ENCODE measurements around the gene PTPRF.

PTPRF gene

DNA sequence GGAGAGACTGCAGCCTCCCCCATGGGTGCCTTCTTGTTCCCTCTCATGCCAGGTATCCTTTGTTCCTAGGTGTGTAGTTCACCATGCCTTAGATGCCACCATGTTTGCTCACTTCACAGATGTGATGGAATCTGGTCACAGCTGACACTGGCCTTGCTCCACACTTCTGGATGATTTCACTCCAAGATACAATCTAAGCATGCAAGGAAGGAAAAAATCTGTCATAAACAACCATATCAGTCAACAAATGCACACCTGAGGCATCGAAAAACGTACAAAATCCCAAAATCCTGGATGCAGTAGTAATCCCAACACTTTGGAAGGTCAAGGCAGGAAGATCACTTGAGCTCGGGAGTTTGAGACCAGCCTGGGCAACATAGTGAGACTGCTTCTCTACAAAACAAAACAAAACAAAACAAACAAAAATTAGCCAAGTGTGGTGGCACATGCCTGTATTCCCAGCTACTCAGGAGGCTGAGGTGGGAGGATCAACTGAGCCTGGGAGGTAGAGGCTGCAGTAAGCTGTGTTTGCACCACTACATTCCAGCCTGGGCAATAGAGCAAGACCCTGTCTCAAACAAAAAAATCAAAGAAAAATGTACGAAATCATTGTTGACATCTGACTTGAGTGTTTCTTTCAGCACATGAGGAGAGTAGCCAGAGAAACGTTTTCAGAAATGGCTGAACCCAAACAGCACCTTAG, 17.1 kb upstream of the PTPRF start:
- DNase-seq = no peak

DNA sequence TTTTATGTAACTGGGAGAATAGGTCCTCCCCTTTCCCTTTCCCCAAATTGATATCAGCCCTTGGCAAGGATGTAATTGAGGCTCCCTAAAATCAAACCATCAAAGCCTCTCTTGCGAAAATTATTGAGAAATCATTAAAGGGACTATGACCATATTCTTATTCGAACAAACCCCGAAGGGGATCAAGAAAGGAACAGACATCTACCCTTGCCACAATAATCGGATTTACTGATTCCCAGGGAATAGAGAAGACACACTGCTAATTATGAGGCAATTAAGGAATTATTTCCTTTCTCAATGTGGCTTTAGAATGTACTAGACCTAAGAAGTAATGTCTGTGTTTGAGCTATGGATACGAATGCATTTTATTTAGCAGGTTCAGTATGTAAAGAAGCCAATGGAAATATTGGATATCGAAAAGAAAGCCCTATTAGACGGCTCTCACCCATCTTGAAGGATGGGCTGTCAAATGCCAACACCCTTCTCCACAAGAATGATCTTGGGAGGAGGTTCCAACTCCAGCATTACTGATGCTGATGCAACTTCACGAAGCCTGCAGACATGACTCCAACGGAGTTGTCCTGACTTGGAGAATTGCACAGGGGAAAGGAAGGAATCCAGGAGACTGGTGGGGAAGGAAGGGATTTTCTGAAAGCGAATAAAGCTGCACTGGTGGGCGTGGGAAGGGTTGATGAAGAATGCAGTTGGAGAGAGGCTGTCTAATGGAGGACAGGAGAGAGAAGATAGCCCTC, 11.6 kb upstream of the PTPRF start:
- DNase-seq = no peak

DNA sequence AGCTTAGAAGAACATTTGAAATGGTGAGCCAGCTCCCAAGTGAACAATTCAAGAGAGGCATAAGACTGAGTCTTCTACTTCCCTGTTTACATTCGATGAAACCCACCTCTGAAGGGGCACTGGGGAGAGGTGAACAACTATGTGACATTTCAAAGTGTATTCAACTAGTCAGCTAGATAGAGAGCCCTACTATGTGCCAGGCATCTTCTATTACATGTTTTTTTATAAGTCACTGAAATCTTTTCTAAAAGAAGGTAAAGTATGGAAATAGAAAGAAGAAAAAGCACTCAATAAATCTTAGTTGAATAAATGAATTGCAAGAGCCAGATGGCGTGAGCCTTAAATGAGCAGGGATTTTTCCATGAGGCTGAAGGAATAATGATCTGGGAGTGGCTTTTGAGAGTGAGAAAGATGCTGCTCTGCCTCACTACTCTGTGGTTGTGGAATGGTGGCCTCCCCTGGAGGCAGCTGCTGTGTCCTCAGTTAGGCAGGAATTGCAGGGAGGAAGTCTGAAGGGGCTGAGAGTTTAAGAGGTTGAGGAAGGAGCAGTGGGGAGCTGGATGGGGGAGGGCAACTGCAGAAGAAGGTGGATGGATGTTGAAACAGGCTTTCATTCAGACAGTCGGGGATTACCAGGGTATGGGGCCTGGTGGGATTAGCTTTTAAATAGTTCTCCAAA, 10.4 kb upstream of the PTPRF start:
- DNase-seq = no peak

DNA sequence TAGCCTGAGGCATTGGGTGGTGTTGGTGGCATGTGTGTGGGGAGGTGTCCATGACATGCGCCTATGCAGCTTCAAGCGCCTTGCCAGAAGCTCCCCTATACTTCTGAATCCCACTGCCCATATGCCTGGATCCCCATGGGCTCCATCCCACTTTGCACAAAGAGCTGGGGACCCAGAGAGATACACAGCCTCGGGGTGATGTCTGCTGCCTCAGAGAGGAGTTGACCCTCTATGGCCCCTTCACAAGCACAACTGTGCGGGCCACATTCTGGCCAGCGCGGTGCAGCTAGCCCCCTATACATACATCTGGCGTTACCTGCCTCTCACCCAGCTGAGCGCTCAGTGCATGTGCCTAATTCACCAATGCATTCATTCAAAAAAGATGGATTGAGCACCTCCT, 9.6 kb upstream of the PTPRF start:
- no peak for DNase-seq

DNA sequence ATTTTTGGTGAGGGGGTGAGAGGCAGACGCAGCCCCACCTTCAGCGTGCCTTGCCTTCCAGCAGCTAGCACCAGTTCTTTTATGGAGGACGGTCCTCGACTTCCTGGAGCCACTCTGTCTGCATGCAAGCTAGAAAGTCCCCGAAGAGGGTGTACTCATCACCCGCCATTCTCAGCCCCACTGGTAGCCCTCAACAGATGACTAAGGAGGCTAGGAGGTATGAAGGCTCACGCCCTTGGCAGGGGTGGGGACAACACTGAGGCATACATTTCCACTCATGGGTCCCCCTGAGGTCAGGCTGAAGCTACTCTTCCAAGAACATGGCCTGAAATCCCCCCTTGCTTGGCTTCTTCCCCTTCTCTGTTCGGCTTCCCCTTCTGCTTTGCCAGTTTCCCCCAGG, 8.9 kb upstream of the PTPRF start:
- no peak for DNase-seq

DNA sequence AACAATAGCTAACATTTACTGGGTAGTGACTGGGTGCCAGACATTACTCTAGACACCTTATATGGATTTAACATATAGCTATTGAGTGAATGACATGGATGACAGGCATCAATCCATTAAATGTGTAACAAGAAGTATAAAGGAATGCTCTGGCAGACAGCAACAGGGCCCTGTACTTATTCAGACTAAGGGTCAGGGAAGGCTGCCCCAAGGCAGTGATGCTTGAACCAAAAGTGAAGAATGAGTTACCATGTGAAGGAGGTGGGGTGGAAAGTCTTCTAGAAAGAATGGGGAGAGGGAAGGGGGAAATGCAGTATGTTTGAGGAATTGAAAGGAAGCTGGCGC, 8.3 kb upstream of the PTPRF start:
- DNase-seq = no peak

DNA sequence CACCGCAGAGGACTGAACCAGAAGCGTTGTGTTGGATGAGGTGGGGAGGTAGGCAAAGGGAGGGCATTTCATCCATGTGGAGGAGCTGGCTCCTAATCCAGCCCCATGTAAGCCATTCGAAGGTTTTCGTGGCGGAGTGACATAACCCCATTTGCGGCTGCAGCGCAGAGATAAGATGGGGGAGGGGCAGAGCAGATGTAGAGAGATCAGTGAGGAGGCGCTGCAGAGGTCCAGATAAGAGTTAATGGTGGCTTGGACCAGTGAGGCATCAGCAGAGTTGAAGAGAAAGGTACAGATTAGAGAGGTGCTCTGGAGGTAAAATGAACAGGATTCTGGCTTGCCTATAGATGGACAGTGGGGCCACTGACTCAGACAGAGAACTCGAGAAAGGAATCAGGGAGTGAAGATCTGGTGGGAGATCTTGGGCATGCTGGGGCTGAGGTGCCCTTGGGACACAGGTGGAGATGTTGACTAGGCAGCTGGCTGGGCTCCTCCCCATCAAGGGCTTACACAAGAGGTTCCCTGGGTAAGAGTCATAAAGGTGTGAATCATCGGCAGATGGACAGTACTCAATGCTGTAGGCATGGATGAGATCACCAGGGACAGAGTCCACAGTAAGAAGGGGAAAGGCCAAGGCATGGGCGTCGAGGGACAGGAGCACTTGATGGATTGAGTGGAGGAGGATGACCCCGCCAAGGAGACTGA, 7.8 kb upstream of the PTPRF start:
- peak; percentile 88 for DNase-seq

DNA sequence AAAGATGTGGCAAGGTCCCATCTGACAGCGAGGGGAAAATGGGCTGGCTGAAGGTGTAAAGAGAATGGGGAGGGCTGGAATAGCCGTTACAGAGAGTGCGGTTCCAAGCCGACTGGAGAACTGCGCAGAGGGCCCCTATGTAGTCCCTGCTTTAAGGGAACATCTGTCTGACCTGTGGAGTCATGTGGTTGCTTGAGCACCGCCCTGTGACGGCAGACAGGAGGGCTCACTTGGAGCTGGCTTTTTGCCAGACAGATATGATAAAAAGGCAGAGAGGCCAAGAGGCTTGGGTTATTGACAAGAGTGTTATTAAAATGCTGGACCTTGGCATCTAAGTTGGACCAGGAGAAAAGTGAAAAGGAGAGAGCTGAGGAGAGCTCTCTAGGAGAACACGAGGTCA, 5.9 kb upstream of the PTPRF start:
- no peak for DNase-seq

DNA sequence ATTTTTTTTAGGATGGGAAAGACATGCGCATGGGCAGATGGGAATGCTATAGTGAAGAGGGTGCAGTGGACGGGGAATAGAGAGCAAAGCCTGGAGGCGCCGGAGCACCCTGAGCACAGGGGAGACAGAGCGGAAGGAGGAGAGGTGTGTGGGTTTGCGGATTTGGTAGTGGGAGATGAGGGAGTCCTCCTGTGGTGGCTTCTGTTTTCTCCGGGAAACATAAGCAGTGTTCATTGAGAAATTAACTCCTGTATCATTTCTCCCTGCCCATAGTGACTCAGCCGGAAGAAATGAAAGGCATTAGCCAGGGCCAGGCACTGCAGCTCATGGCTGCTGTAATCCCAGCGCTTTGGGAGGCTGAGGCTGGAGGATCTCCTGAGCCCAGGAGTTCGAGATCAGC, 4.7 kb upstream of the PTPRF start:
- DNase-seq = no peak

DNA sequence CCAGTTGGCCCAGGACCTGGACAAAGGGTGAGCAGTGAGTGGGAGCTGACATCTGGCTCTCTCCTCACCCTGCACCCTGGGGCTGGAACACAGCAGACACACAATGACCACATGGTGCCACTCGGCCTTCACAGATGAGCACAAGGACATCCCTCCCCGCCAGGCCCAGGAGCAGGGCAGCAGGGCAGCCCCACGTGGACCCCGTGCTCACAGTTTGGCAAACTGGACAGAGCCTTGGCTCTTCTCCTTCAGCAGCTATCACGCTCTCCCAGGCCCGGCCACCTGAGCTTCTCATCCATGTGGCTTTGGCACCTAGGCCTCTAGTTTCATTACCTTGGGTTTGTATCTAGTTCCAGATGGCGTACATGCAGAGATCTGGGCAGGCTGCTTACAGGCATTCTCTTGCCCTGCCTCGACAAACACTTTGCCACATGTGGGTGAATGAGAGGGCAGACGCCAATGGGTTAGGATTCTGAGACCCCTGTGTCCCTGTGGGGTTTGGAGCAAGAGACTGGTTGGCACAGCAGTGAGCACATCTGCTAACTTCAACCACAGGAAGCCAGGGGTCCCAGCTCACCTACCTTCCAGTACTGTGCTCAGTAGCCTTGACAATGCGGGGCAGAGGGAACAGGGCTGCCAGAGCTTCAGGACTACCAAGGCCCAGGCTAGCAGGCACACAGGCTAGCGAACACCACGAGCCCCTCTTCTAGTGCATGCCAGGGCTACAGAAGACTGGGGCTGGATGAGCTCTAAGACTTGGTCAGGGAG, 3.4 kb upstream of the PTPRF start:
- no peak for DNase-seq

DNA sequence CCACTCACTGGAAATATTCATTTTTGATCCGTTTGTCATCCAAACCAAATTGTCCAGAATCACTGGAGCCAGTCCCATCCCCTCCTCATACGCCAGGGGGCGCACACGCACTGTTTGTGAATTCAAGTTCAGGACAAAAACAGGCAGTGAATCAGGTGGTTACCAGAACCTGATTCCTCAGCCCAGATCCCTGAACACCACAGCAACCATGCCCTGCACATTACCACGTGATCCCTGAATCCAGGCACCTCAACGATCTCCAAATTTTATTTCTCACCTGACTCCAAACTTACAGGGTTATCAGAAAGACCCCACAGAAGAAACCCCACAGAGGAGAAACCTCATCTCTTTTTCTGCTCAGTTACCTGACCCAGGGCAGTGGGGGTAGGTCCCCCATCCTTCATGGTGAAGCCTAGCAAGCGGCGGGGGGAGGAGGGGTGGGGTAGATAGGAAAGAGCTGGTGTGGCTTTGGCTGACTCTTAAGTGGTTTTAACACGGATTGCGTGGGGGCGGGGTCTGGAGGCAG, 1.4 kb upstream of the PTPRF start:
- DNase-seq = peak; percentile 87

DNA sequence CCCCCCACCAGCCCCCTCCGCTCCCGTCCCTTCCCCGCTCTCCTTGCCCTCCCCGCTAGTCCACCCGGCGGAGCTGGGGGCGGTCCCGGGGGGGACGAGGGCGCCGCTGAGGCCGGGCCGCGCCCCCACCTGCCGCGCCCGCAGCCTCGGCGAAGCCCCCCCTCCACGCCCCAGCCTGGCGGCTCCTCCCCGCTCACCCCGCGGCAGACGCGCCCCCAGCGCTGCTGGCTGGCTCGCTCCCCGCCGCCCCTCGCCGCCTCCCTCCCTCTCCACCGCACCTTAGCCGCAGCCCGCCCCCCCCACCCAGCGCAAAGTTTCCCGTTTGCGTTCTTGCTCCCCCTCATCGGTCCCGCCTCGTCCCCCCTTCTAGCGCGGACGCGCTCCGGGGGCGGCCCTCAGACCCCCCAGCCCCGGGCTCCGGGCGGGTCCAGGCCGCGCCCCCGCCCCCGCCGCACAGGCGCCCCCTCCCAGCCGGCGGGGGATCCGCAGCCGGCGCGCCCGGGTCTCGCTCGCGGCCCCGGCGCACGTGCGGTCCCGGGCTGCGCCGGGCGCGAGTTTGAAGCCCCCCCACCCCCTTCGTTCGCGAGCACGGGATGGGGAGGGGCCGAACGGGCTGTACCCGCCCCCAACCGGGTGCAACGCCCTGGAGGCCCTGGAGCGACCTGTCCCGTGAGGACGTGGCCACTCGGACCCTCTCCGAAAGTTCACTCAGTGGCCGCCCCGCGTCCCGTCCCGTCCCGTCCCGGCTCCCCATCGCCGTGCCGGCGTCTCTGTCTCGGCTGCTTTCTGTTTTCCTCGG, 623 bp downstream of the PTPRF start:
- DNase-seq = peak; percentile 76

DNA sequence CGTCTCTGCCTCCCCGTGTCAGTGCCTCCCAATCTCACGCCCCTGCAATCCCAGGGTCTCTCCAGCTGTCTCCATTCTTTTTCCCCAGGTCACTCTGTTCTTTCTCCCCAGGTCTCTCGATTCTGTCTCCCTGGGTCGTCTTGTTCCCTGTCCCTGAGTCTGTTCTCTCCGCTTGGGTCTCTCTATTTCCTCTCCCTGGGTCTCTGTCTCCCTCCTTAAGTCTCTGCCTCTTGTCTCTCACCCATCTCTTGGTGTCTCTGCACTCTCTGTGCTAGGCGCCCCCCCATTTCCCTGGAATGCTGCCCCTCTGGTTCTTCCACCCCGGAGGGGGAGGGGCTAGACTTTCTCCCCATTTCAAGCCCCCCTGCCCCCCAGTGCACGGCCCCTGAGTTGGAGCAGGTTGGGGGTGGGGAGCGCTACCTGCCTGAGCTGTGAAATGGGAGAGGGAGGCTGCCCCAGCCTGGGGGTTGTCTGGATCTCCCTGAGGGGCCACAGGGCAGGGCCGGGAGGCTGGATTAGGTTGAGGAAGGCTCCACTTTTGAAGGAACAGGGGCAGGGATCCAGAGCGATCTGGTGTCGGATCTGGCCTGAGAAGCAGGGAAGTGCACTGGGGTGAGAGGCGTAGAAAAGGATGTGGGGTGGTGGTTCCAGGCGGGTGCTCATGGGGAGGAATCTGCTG, 1.4 kb downstream of the PTPRF start:
- DNase-seq = no peak

DNA sequence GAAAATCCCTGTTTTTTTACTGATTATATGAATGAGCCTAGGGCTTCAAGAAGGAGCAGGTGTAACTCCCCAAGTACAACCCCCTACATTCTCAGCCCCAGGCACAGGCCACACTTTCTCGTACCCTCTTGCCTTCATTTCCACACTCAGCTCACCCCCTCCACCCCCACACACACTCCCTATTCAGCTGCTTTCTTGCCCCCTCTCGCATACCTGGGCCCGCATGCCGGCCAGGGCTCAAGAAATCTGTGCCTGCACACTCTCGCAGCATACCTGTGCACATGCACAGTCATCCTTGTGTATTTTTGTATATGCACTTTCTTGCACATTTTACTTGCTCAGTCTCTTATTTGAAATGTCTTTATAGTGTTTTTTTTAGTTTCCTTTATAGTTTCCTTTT, 2.0 kb downstream of the PTPRF start:
- DNase-seq = no peak

DNA sequence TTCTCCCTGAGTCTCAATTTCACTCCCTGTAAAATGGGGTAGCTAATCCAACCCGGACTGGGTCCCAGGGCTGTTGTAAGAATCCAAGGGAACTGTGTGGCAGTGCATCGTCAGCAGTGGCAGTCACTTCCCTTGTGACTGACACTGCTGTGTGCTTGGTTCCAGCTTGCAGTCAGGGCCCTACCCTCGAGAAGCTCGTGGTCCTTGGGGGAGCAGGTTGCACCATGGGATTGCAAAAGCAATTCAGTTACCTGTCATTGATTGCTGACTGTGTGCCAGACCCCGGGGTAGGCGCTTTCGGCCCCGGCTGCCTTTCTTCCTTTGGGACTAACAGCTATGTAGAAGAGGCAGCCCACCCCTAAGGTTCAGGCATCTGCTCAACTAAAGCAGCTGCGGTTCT, 2.9 kb downstream of the PTPRF start:
- DNase-seq = no peak

DNA sequence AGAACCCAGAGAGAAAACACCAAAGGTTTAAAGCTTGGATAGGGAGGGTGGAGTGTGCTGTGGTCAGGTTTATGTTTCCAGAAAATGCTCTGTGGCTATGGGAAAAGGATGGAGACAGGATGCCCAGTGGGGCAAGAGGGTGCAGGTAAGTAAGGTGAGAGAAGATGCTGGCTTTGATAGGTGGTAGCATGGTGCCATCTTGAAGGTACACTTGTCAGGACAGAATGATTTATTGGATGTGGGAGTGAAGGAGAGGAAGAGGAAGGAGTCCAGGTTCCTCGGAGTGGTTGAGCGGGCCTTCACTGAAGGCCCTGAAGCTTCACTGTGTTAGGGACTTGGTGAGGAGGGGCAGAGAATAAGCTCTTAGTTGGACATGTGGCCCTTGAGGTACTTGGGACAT, 3.6 kb downstream of the PTPRF start:
- no peak for DNase-seq

DNA sequence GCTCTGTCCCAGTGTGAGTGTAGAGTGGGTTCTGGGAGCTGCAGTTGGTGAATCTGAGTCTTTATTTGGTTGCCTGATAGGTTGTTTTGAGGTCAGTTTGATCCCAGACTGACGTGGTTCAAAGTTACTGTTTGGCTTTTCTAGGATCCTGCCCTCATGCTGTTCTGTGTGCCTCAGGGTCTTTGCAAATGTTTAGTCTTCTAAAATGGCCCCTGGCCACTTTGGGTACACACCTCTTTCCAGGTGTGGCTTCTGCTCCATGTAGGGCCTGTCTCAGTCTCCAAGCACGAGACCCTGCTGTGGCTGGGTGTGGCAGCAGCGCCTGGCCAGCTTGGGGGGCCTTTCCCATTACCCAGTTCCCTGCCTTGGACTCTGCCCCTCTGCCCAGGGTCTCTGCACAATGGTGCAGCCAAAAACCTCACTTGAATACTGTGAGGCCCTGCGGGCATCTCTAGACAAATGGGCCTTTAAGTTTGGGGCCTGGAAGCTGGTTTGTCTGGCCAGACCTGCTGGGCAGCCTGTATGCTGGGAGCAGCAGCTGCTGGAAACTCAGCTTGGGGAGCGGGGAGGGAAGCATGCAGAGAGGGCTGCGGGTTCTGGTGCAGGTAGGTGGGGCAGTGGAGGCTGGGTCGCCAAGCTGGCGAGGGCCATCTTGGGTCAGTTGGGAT, 5.6 kb downstream of the PTPRF start:
- DNase-seq = peak; percentile 94

DNA sequence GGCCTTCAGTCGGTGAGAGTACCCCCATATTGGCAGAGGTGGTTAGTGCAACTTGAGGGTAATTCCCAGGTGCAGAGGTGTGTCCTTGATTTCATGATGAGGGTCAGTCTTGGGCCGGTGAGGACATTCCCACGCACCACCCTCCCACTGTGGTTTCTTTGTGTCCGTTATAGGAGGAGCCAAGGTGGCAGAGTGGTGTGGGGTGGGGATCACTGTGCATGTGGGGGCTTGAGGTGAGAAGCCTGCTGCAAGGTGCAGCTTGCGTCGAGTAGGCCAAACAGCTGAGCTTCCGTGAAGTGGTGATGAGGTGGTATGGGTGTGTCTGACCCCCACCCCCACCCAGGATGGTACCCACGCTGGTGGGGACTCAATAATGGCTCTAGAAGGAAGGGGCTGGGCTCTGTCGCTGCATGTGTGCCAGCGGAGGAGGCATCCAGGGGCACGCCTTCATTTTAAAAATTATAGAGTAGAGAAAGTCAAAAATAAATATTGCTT, 6.2 kb downstream of the PTPRF start:
- DNase-seq = no peak

DNA sequence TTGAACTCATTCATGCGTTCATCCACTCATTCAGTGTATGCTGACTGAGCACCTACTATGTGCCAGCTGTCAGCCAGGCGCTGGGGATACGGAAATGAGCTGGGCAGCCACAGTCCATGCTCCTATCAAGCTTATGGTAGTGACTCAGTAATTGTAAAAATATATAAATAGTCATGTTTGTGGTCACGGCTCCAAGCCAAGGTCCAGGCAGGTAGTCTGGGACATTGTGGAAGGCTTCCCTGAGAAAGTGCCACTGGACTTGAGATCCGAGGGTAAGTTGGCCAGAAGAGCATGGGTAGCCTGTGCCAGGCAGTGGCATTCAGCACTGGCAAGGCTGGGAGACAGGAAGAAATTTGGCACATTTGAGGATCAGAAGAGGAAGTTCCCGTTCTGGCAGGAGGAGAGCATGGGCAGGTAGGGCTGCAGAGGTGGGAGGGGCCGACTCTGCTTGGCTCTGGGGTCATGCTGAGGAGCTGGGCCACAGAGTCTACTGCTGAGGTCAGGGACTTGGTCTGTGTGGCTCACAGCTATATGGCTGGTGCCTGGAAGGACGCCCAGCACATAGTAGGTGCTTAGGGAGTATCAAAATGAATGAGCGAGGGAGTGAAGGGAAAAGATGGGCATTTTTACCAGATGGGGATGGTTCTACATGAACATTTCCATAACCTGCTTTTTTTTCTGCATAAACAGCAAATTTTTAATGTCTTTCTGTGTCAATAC, 6.9 kb downstream of the PTPRF start:
- DNase-seq = no peak

DNA sequence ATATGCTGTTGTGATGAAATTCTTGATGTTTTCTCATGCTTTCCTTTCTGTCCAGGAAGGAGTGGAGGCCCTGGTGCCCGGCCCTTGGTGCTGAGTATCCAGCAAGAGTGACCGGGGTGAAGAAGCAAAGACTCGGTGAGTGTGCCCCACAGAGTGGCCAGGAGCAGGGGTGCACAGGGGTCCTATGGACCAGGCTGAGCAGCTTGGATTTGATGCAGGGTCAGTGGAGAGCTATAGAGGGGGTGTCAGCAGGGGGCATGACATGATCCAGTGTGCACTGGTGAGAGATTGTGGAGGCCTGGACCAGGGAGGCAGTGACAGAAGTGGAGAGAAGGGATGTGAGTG, 7.4 kb downstream of the PTPRF start:
- no peak for DNase-seq
